ENCODE data around the gene ATP8A2. TPM values are rescaled to one million over a fixed set of nuclear protein-coding genes. Genes with fewer than 3 reads are reported as not detected.
"Not testable (repeated sequence)": the region's sequence is repeated elsewhere in the genome, so short reads cannot be mapped to it uniquely, and the experiment has no call there.

The ATP8A2 gene
- total RNA-seq, 2 experiments from 2014 or later: 0.22 to 0.42 TPM

DNA sequence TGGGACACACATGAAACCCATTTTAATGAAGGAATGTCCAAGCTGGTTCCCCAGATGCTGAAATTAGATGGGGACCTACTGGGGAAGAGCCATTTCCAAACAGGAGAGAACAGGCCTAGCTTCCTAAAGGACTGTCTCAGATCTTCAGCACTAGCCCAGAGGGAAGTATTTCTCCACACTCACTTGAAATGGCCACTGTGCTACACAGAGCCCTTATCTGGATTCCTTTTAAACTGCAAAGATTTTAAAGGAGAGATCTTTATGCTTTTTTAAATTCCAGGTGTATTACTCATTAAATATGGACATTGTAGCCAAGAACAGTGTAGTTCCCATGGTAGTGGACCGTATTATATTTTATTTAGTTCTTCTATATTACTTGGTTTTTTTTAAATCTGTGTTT lies 424.7 kb downstream of the ATP8A2 start:
- ChIA-PET CTCF (no interaction called here), POLR2A (no interaction called here)
- Mint-ChIP-seq H3K36me3 (ENCODE audit: low read depth) (no peaks in the 10 kb centered on the region), H3K4me3 (no peak overlapping the region), H3K27me3 (no peaks in the 10 kb centered on the region), H3K27ac (no peak overlapping the region), H3K4me1 (no peaks in the 10 kb centered on the region), H3K9me3 (no peaks in the 10 kb centered on the region)
- DNase-seq: no peak

DNA sequence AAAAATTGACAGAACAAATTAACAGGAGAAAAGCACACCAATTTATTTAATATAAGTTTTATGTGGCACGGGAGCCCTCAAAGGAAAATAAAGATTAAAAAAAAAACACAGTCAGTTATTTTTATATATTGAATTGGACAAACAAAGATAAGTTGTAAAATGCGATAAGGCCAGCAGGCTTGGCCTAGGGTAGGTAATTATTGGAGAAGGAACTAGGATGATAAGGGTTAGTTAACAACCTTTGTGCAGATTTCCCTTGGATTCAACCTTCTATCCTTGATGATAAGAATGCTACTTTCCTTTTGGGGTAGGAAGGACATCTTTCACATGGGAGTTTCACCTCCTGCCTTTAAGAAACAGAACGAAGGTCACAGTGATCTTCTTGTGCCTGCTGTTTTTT lies 427.2 kb downstream of the ATP8A2 start:
- POLR2A ChIA-PET: no interaction called here
- CTCF ChIA-PET: interaction anchor here (0.6 kb wide), 1 partner anchor 423 kb away, joined by 4 read pairs; no protein-coding TSS in a partner anchor
- H3K9me3 Mint-ChIP-seq: peaks cover 1% of the 10 kb centered on the region
- no peak for DNase-seq
- peaks cover 2% of the 10 kb centered on the region for H3K27me3 Mint-ChIP-seq
- H3K4me3 Mint-ChIP-seq: no peak overlapping the region
- no peak overlapping the region for H3K27ac Mint-ChIP-seq
- H3K4me1 Mint-ChIP-seq: no peaks in the 10 kb centered on the region
- no peaks in the 10 kb centered on the region for H3K36me3 Mint-ChIP-seq (ENCODE audit: low read depth)

DNA sequence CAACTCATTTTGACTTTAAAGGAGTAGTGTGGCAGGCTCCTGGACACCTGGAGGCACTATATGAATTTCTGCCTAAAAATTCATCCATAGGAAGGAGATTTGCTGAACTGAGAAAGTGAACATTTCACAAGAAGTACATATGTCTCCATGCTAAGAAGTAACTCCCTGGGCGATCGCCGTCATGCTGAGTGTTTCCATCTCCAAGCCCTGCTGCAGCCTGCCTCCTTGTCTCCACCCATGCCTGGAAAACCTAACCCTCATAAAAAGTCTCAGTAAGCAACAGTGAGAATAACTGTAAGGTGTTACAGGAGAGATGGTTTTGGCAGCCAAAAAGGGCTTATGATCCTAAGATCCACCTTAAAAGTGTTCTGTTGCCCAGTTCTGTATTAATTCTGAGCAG lies 428.7 kb downstream of the ATP8A2 start:
- Mint-ChIP-seq H3K36me3 (ENCODE audit: low read depth) (no peaks in the 10 kb centered on the region), H3K27ac (no peak overlapping the region), H3K4me1 (no peaks in the 10 kb centered on the region), H3K27me3 (peaks cover 3% of the 10 kb centered on the region), H3K9me3 (peaks cover 4% of the 10 kb centered on the region), H3K4me3 (no peak overlapping the region)
- ChIA-PET CTCF (no interaction called here), POLR2A (no interaction called here)
- DNase-seq: no peak

DNA sequence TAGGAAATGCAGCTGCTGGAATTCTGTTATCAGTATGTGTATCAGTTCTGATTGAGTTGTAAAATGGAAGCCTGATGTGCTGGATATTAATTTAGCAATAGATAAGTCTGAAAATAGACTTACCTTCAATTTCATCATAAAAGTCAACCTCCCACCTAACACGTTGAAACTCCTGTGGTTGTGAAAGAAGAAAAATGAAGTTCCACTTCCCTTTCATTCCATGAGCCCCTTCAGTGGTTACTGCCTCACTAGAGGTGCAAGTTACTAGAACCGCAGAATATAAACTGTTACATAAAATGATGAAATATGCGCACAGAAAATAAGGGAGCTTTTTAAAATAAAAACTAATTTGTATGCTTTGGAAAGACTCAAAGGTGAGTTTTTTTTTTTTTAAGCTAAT lies 430.8 kb downstream of the ATP8A2 start:
- Mint-ChIP-seq H3K36me3 (ENCODE audit: low read depth) (no peaks in the 10 kb centered on the region), H3K4me1 (peaks cover 12% of the 10 kb centered on the region), H3K27me3 (peaks cover 4% of the 10 kb centered on the region), H3K4me3 (no peak overlapping the region), H3K27ac (no peak overlapping the region), H3K9me3 (peaks cover 16% of the 10 kb centered on the region)
- POLR2A ChIA-PET: no interaction called here
- no peak for DNase-seq
- CTCF ChIA-PET: no interaction called here

DNA sequence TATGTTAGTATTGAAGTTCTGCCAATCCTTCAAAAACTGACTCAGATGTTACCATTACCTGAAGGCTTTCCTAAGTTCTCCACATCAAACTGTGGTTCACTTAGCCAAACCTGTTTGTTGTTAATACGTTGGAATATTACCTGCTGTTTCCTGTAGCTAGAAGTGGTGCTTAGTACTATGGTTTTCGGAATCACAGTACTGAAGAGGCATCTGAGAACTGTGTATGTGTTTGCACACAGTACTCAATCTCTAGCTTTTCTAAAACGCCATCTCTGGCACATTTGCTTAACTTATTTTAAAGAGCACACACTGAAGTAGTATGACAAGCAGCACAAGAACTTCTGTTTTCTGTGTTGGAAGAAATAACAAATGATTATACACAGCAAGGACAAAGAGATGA lies 431.9 kb downstream of the ATP8A2 start:
- POLR2A ChIA-PET: no interaction called here
- peaks cover 17% of the 10 kb centered on the region for H3K9me3 Mint-ChIP-seq
- CTCF ChIA-PET: no interaction called here
- H3K36me3 Mint-ChIP-seq (ENCODE audit: low read depth): peaks cover 2% of the 10 kb centered on the region
- no peak overlapping the region for H3K4me3 Mint-ChIP-seq
- DNase-seq: no peak
- peaks cover 5% of the 10 kb centered on the region for H3K27me3 Mint-ChIP-seq
- no peak overlapping the region for H3K27ac Mint-ChIP-seq
- H3K4me1 Mint-ChIP-seq: peaks cover 12% of the 10 kb centered on the region

DNA sequence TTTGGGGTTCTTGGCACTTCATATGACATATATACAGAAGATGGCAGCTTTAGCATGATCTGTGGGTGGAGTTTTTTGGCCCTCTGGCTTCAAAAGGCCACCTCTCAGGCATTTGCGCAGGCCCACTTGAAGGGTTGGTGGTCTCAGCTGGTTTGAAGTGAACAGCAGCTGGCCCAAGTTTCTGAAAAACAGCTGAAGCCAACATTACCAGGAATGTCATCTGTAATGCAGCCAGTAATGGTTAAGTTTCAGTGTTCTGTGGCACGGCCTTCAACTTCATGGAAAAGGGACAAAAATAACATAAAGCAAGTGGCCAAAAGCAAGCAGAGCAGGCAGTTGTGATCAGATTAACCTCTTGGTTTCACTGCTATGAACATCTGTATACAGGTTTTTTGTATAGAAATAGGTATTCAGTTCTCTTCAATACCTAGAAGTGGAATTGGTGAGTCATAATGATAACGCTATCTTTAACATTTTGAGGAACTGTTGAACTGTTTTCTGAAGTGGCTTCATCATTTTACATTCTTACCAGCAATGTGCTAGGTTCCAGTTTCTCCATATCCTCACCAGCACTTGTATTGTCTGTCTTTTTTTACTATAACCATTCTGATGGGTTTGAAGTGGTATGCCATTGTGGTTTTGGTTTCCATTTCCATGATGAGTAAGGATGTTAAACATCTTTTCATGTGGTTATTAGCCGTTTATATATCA lies 434.6 kb downstream of the ATP8A2 start:
- CTCF ChIA-PET: no interaction called here
- POLR2A ChIA-PET: no interaction called here
- peaks cover 10% of the 10 kb centered on the region for H3K27me3 Mint-ChIP-seq
- H3K4me3 Mint-ChIP-seq: no peak overlapping the region
- no peak overlapping the region for H3K27ac Mint-ChIP-seq
- H3K4me1 Mint-ChIP-seq: peaks cover 12% of the 10 kb centered on the region
- H3K36me3 Mint-ChIP-seq (ENCODE audit: low read depth): peaks cover 2% of the 10 kb centered on the region
- peak; percentile 16 for DNase-seq
- H3K9me3 Mint-ChIP-seq: peaks cover 23% of the 10 kb centered on the region

DNA sequence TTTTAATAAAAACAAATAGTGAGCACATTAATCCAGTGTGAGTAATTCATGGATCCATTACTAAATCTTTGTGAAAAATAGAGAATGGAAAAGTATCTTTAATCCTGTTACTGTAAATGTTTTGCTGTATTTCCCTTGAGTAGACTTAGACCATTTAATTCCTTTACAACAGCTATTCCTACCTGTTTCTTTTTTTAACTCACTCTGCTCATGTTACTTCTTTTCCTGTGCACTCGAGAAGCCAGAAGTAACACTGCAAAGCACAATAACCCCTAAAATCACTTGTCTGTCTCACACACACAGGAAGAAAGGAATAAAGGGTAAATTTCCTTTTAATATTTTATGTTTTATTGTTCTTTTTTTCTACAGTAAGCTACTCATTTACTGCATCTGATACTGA lies 435.8 kb downstream of the ATP8A2 start:
- peaks cover 12% of the 10 kb centered on the region for H3K4me1 Mint-ChIP-seq
- peaks cover 27% of the 10 kb centered on the region for H3K9me3 Mint-ChIP-seq
- no peak for DNase-seq
- H3K27me3 Mint-ChIP-seq: peaks cover 10% of the 10 kb centered on the region
- peaks cover 2% of the 10 kb centered on the region for H3K36me3 Mint-ChIP-seq (ENCODE audit: low read depth)
- H3K4me3 Mint-ChIP-seq: no peak overlapping the region
- no peak overlapping the region for H3K27ac Mint-ChIP-seq
- ChIA-PET POLR2A (interaction anchor here (0.7 kb wide), 1 partner anchor 39 kb away, joined by 4 read pairs; no protein-coding TSS in a partner anchor), CTCF (no interaction called here)

DNA sequence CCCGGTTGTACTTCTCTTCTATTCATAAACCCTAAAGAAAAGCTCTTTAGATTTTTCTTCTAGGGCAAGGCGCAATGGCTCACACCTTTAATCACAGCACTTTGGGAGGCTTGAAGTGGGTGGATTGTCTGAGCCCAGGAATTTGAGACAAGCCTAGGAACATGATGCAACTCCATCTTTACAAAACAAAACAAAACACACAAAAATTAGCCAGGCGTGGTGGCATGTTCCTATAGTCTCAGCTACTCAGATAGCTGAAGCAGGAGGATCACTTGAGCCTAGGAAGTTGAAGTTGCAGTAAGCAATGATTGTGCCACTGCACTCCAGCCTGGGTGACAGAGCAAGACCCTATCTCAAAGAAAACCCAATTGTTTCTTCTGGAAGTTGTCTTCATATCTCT lies 439.7 kb downstream of the ATP8A2 start:
- H3K4me3 Mint-ChIP-seq: no peak overlapping the region

DNA sequence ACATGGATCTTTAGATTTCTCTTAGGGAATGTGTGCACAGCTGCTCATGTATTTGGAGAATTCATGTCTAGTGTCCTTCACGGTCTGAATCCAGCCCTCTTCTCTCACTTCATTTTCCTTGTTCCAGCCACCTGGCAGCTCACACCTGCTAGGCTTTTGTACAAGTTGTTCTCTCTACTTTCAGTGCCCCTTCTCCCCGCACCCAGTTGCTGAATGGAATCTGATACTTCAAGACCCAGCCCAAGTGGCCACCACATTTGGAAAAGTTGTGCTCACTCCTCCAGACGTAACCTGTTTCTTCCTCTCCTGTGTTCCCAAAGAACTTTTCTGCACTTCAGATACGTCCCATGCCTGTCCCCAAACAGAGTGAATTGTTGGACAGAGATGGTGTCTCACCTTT lies 444.5 kb downstream of the ATP8A2 start:
- H3K36me3 Mint-ChIP-seq (ENCODE audit: low read depth): no peaks in the 10 kb centered on the region
- ChIA-PET CTCF (no interaction called here), POLR2A (no interaction called here)
- H3K4me3 Mint-ChIP-seq: no peak overlapping the region
- no peak for DNase-seq
- no peaks in the 10 kb centered on the region for H3K4me1 Mint-ChIP-seq
- no peak overlapping the region for H3K27ac Mint-ChIP-seq
- no peaks in the 10 kb centered on the region for H3K27me3 Mint-ChIP-seq
- peaks cover 5% of the 10 kb centered on the region for H3K9me3 Mint-ChIP-seq

More for the DNA sequence above, 439.7 kb downstream of the ATP8A2 start:
- Mint-ChIP-seq H3K36me3 (ENCODE audit: low read depth) (peaks cover 2% of the 10 kb centered on the region), H3K27me3 (peaks cover 7% of the 10 kb centered on the region), H3K27ac (no peak overlapping the region), H3K4me1 (peaks cover 3% of the 10 kb centered on the region), H3K9me3 (peaks cover 16% of the 10 kb centered on the region)
- no peak for DNase-seq
- ChIA-PET CTCF (no interaction called here), POLR2A (no interaction called here)

DNA sequence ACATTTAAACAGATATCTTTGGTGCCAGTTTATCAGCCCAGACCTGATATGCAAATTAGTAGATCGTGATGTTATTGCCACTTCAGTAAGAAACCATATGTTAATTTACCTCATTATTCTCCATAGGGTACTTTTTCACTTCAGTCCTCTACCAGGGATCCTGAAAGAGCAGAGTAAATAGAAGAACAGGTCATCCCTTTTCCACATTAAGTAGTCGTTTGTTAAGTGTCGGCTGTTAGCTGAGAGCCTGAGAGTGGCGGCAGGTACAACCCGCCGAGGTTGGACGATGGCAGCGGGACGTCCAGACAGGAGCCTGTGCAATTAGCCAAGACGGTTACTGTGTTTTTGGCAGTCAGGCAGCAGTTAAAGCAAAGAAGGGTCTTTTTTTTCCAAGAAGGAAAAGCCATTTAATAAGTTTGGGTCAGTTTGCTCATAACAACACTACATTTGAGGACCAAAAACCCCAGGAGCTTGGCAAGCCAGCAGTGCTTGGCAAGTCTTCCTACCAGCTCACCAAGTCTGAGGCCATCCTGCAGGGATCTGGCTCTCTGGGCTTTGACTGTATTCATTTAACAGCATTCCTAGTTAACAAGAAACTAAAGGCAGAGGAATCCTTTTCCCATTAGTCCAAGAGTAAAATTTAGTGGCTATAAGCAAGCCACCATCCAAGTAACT lies 448.2 kb downstream of the ATP8A2 start:
- ChIA-PET CTCF (interaction anchor here (0.6 kb wide), 1 partner anchor 147 kb away, joined by 4 read pairs; no protein-coding TSS in a partner anchor), POLR2A (no interaction called here)
- no peak for DNase-seq
- H3K4me3 Mint-ChIP-seq: no peak overlapping the region
- H3K27ac Mint-ChIP-seq: no peak overlapping the region
- no peaks in the 10 kb centered on the region for H3K36me3 Mint-ChIP-seq (ENCODE audit: low read depth)
- no peaks in the 10 kb centered on the region for H3K9me3 Mint-ChIP-seq
- peaks cover 3% of the 10 kb centered on the region for H3K27me3 Mint-ChIP-seq
- H3K4me1 Mint-ChIP-seq: no peaks in the 10 kb centered on the region

DNA sequence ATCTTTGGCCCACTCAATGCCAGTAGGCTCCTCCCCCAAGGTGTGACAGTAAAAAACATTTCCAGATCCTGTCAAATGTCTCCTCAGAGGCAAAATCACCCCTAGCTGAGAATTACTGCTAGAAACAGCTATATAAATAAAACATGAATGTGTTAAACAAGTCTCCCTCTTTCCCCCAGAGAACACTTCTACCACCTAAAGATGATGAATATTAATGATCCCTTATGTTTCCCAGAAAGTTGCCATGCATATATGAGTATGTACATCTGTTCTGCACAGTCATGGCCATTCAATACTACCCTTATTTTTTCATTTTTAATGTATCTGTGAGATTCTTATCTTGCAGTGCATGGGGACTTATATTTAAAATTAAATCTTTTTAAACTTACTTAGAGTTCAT lies 450.0 kb downstream of the ATP8A2 start:
- POLR2A ChIA-PET: no interaction called here
- Mint-ChIP-seq H3K4me1 (no peaks in the 10 kb centered on the region), H3K36me3 (ENCODE audit: low read depth) (no peaks in the 10 kb centered on the region), H3K9me3 (no peaks in the 10 kb centered on the region), H3K27me3 (peaks cover 6% of the 10 kb centered on the region), H3K4me3 (no peak overlapping the region), H3K27ac (no peak overlapping the region)
- no peak for DNase-seq
- CTCF ChIA-PET: interaction anchor here (0.8 kb wide), 1 partner anchor 14 kb away, joined by 3 read pairs; no protein-coding TSS in a partner anchor

DNA sequence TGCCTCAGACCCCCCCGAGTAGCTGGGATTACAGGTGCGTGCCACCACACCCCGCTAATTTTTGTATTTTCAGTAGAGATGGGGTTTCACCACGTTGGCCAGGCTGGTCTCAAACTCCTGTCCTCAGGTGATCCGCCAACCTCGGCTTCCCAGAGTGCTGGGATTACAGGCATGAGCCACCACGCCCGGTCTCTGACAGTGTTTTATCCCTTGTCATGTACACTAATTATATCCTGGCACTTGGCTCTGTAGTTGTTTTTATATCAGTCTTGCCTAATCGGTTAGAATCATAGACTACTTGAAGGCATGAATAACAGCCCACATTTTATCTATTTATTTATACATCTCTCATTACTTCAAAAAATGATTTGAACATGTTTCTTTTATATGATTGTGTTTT lies 455.4 kb downstream of the ATP8A2 start:
- not testable (repeated sequence) for H3K9me3 Mint-ChIP-seq, H3K4me3 Mint-ChIP-seq

DNA sequence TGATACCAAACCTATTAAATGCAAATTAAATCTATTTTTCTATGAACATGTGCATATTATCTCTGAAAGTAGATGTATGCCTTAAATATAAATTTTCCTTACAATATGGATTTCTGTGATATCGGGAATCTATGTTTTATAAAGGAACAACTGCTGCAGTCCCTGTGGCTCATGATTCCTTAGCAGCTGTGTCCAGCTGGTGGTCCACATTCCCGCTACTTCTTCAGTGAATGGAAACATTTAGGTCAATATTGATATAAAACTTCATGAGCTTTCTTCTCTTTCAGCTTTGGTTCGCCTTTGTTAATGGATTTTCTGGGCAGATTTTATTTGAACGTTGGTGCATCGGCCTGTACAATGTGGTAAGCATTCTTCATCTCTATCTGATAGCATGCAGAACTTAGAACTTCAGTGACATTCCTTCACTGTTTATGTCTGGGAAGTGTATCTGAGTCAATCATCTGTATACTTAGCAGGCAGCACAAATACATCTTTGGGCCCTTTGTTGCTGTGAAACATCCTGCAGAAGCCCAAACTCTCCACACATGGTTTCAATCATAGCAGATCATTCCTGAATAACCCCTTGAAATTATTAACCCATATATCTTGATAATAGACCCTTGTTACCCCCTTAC lies 456.2 kb downstream of the ATP8A2 start:
- CTCF ChIA-PET: interaction anchor here (1.0 to 2.3 kb wide), 3 partner anchors 254 to 358 kb away, joined by 3 to 6 read pairs (median 3); no protein-coding TSS in a partner anchor
- Mint-ChIP-seq H3K9me3 (no peaks in the 10 kb centered on the region), H3K27ac (no peak overlapping the region), H3K27me3 (peaks cover 3% of the 10 kb centered on the region), H3K36me3 (ENCODE audit: low read depth) (no peaks in the 10 kb centered on the region), H3K4me1 (peaks cover 2% of the 10 kb centered on the region), H3K4me3 (no peak overlapping the region)
- no peak for DNase-seq
- POLR2A ChIA-PET: no interaction called here

More for the DNA sequence above, 455.4 kb downstream of the ATP8A2 start:
- H3K27me3 Mint-ChIP-seq; H3K36me3 Mint-ChIP-seq (ENCODE audit: low read depth); POLR2A ChIA-PET; H3K27ac Mint-ChIP-seq; CTCF ChIA-PET; H3K4me1 Mint-ChIP-seq; DNase-seq: not testable (repeated sequence)

Data from activated CD4-positive, alpha-beta T cell treated with anti-CD3 and anti-CD28 coated beads, Interleukin-2, amount 10 ng/mL, durations not matched to agents 7 days and 5 days (primary cell).